PC-3 (cell line): ENCODE results near the gene HOXB6. TPM values are rescaled to one million over a fixed set of nuclear protein-coding genes. Genes with fewer than 3 reads are reported as not detected.

Experiments used
- ATAC-seq: fragments of 200-7000 bp; cut with Tn5 transposase; 2 replicates; pipeline ENCODE4 v1.9.1; 2020; ENCODE audit warnings: mild to moderate bottlenecking, moderate library complexity
- BruUV-seq: library from RNA; stranded (reverse); fragments of 400-500 nt; replicated peaks from 2 replicates; lab custom pipeline; 2021; lab: Mats Ljungman, UMichigan
- CTCF ChIA-PET: fragments of 300-600 bp; sonication (Branson Sonifier 250); formaldehyde crosslinking; loops from one replicate; lab custom pipeline; 2022; ENCODE audit warnings: antibody characterized with exemption; lab: Charles Lee
- POLR2A ChIA-PET: fragments of 300-600 bp; sonication (Branson Sonifier 250); formaldehyde crosslinking; loops from one replicate; lab custom pipeline; 2022; ENCODE audit warnings: antibody characterized with exemption; ENCODE audit not compliant: unreplicated experiment; lab: Charles Lee
- DNase-seq: peaks from one replicate; pipeline ENCODE4 v3.0.0-alpha.2; 2015
- H2AFZ ChIP-seq: fragments of 300-600 bp; sonication (generic); 2 replicates; pipeline ENCODE4 v1.6.0; 2016; ENCODE audit warnings: antibody characterized with exemption, low read length
- H3F3A ChIP-seq: fragments of 300-600 bp; sonication (generic); one replicate; pipeline ENCODE4 v1.6.0; 2017; ENCODE audit warnings: antibody characterized with exemption, low read length, control low read depth, mild to moderate bottlenecking; ENCODE audit not compliant: unreplicated experiment
- H3K27ac ChIP-seq: fragments of 300-600 bp; sonication (generic); 2 replicates; pipeline ENCODE4 v1.5.1; 2016; ENCODE audit warnings: mild to moderate bottlenecking, low read length
- H3K27me3 ChIP-seq: fragments of 300-600 bp; sonication (generic); 2 replicates; pipeline ENCODE4 v1.6.1; 2016; ENCODE audit warnings: low read length, mixed read lengths
- H3K36me3 ChIP-seq: fragments of 300-600 bp; sonication (generic); 2 replicates; pipeline ENCODE4 v1.6.1; 2016; ENCODE audit warnings: low read depth, mixed run types, low read length, mixed read lengths
- H3K4me1 ChIP-seq: fragments of 300-600 bp; sonication (generic); 2 replicates; pipeline ENCODE4 v1.5.1; 2016; ENCODE audit warnings: low read length; ENCODE audit not compliant: insufficient read depth
- H3K4me2 ChIP-seq: fragments of 300-600 bp; sonication (generic); 2 replicates; pipeline ENCODE4 v1.6.0; 2016; ENCODE audit warnings: low read length
- H3K4me3 ChIP-seq: fragments of 300-600 bp; sonication (generic); 2 replicates; pipeline ENCODE4 v1.5.1; 2016; ENCODE audit warnings: mild to moderate bottlenecking, low read length, mixed read lengths
- H3K79me2 ChIP-seq: fragments of 300-600 bp; sonication (generic); 2 replicates; pipeline ENCODE4 v1.6.1; 2017; ENCODE audit warnings: low read length, mixed read lengths
- H3K9ac ChIP-seq: fragments of 300-600 bp; sonication (generic); 2 replicates; pipeline ENCODE4 v1.6.0; 2016; ENCODE audit warnings: mild to moderate bottlenecking, low read length
- H3K9me2 ChIP-seq: fragments of 300-600 bp; sonication (generic); replicated peaks from 2 replicates; pipeline ENCODE4 v1.6.1; 2016; ENCODE audit warnings: mixed run types, low read length, mixed read lengths
- H3K9me3 ChIP-seq: fragments of 300-600 bp; sonication (generic); 2 replicates; pipeline ENCODE4 v1.6.1; 2016; ENCODE audit warnings: low read length, mixed read lengths
- H4K20me1 ChIP-seq: fragments of 300-600 bp; sonication (generic); 2 replicates; pipeline ENCODE4 v1.6.1; 2016; ENCODE audit warnings: low read length, mixed read lengths
- EZH2 ChIP-seq: fragments of 300-600 bp; sonication (generic); IDR thresholded peaks from one replicate; pipeline ENCODE4 v1.6.1; 2017; ENCODE audit warnings: antibody characterized with exemption, mild to moderate bottlenecking, low read length; ENCODE audit not compliant: unreplicated experiment
- EZH2phosphoT487 ChIP-seq: fragments of 300-600 bp; sonication (generic); IDR thresholded peaks from 2 replicates; pipeline ENCODE4 v1.6.1; 2018; ENCODE audit warnings: mild to moderate bottlenecking, antibody characterized with exemption, low read length, borderline replicate concordance
- intact Hi-C: fragments of 100-400 bp; cut with micrococcal nuclease; formaldehyde crosslinking; loops from 2 replicates; pipeline ENCODE4 v1.9.0; 2023
- total RNA-seq: library from RNA; depleted of rRNA; stranded (reverse); fragments of >200 nt; gene quantifications from 2 replicates; pipeline ENCODE4 v1.2.3, GENCODE V29; 2014
- TF ChIP-seq, protein P1 (sequence below): fragments of 300-600 bp; sonication (generic); conservative IDR thresholded peaks from 2 replicates; pipeline ENCODE4 v1.5.1; 2017; ENCODE audit warnings: antibody characterized with exemption, low read depth, mild to moderate bottlenecking, low read length

HOXB6 gene
- total RNA-seq, 1 experiment from 2014 or later, result 9.5 TPM

DNA sequence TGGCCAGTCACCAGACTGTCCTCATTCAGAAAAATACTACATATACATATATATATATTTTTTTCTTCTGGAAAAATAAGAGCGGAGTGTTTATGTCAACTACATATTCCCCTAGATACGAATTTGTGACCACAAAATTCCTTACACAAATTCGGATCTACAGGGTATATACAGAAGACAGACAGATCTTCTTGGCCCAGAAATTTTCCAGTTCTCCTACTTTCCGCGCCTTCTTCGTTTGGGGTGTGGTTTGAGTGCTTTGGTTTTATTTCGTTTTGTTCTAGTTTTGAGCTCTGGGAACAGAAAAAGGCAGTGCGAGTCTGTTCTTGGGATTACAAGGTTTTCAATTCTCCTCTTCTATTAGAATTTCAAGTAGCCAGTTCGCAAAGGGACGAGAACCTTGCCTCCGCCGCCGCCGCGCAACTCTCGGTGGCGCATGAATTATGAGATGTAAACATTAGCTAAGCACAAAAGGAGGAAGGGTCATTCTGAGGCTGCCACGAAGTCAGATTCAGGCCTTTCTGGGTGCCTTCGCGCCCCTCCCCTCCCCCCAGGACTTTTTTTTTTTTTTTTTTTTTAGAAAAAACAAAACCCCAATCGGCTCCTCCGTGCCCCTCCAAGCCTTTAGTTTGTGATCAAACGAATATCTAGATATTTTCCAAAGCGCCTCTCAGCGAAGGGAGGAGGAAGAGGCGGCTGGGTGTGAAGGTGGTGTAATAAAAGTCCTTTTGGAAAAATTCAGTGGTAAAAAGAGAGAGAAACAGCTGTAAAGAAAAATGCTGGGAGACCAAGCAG, 24.8 kb downstream of the HOXB6 start:
- ChIA-PET POLR2A (no interaction called here), CTCF (no interaction called here)
- no peak overlapping the region for H3K27ac ChIP-seq
- H3K27me3 ChIP-seq, result no peaks in the 10 kb centered on the region
- intact Hi-C loops, result no loop called here
- H3K4me2 ChIP-seq, result no peak overlapping the region
- H3K79me2 ChIP-seq, result 0 out of 2 replicates have a peak, but pooled peaks cover 6% of the 10 kb centered on the region
- TF ChIP-seq, protein P1, sequence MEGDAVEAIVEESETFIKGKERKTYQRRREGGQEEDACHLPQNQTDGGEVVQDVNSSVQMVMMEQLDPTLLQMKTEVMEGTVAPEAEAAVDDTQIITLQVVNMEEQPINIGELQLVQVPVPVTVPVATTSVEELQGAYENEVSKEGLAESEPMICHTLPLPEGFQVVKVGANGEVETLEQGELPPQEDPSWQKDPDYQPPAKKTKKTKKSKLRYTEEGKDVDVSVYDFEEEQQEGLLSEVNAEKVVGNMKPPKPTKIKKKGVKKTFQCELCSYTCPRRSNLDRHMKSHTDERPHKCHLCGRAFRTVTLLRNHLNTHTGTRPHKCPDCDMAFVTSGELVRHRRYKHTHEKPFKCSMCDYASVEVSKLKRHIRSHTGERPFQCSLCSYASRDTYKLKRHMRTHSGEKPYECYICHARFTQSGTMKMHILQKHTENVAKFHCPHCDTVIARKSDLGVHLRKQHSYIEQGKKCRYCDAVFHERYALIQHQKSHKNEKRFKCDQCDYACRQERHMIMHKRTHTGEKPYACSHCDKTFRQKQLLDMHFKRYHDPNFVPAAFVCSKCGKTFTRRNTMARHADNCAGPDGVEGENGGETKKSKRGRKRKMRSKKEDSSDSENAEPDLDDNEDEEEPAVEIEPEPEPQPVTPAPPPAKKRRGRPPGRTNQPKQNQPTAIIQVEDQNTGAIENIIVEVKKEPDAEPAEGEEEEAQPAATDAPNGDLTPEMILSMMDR, result no peak
- TF ChIP-seq EZH2, result no peak
- TF ChIP-seq EZH2phosphoT487, result no peak
- no peak overlapping the region for H3K4me3 ChIP-seq
- H4K20me1 ChIP-seq, result no peaks in the 10 kb centered on the region
- no peaks in the 10 kb centered on the region for H3K9me3 ChIP-seq
- no peaks in the 10 kb centered on the region for H3K9me2 ChIP-seq
- no peak overlapping the region for H2AFZ ChIP-seq
- BruUV-seq, result no TSS peak
- no peak overlapping the region for H3K9ac ChIP-seq
- no peak for DNase-seq
- no peak for ATAC-seq
- no peaks in the 10 kb centered on the region for H3F3A ChIP-seq
- peaks cover 25% of the 10 kb centered on the region for H3K4me1 ChIP-seq
- H3K36me3 ChIP-seq, result no peaks in the 10 kb centered on the region

DNA sequence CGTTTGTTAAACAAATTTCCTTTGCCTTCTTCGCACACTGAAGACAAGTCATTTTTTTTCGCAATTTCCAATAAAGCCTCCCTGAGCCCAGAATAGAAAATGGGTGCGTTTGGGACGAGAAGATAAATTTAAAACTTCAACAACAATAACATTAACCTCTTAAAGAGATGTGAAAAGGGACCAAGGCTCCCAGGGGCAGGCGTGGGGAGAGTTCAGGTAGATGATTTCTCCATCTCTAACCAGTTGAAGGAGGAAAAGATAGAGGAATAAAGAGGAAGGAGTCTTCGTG, 25.4 kb downstream of the HOXB6 start:
- no peak overlapping the region for H2AFZ ChIP-seq
- H3K36me3 ChIP-seq, result no peaks in the 10 kb centered on the region
- H3K9me2 ChIP-seq, result no peaks in the 10 kb centered on the region
- intact Hi-C loops, result no loop called here
- ATAC-seq, result no peak
- 0 out of 2 replicates have a peak, but pooled peaks cover 6% of the 10 kb centered on the region for H3K79me2 ChIP-seq
- no peaks in the 10 kb centered on the region for H3K27me3 ChIP-seq
- H3K27ac ChIP-seq, result no peak overlapping the region
- H4K20me1 ChIP-seq, result no peaks in the 10 kb centered on the region
- ChIA-PET POLR2A (no interaction called here), CTCF (no interaction called here)
- TF ChIP-seq, protein P1, result no peak
- TF ChIP-seq EZH2phosphoT487 (no peak), EZH2 (no peak)
- no peak overlapping the region for H3K4me2 ChIP-seq
- no peaks in the 10 kb centered on the region for H3F3A ChIP-seq
- H3K9me3 ChIP-seq, result no peaks in the 10 kb centered on the region
- H3K4me3 ChIP-seq, result no peak overlapping the region
- BruUV-seq, result no TSS peak
- H3K4me1 ChIP-seq, result peaks cover 25% of the 10 kb centered on the region
- no peak overlapping the region for H3K9ac ChIP-seq
- no peak for DNase-seq

DNA sequence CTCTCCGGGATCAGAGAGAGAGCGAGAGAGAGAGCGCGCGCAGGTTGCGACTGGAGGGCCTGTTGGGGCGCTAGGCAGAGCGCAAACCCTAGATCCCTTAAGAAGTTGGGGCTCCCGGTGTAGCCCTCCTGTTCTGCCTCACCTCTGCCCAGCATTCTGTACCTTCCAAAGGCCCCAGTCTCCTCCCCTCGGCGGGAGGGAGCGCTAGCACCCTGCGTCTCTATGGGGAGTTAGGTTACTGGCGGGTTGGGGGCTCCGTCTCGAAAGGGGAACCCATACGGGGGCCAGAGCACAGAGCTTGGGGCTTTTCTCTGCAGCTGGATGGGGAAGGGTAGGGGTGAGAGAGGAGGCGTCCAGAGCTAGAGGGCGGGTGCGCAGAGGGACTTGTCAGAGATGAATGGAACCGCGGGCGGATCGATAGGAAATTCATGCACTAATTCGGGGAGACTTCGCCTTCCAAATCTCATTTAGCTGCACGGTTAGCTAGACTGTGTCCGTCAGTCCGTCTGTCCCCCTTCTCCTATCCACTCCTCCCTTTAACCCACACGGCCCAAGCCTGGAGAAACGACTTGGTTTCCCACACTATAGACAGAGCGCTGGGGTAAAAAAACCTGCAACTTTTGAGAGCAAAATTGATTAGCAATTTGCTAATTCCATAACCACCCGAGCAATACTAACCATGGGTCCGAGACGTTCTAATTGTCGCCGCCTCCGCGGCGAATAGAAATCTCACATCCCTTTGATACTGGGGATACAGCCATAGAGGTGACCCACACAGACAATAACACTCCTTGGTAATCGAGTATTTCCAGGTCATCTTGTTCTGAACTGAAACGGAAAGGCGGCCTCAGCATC, 25.9 kb downstream of the HOXB6 start:
- ATAC-seq (no peak), DNase-seq (no peak)
- no peaks in the 10 kb centered on the region for H3K36me3 ChIP-seq
- no peak overlapping the region for H3K27ac ChIP-seq
- no peaks in the 10 kb centered on the region for H3K27me3 ChIP-seq
- H2AFZ ChIP-seq, result no peak overlapping the region
- H3K4me1 ChIP-seq, result peaks cover 20% of the 10 kb centered on the region
- H3F3A ChIP-seq, result no peaks in the 10 kb centered on the region
- intact Hi-C loops, result no loop called here
- H3K9ac ChIP-seq, result no peak overlapping the region
- CTCF ChIA-PET, result no interaction called here
- no peaks in the 10 kb centered on the region for H3K9me3 ChIP-seq
- no peak overlapping the region for H3K4me2 ChIP-seq
- no TSS peak for BruUV-seq
- POLR2A ChIA-PET, result no interaction called here
- TF ChIP-seq EZH2 (no peak), EZH2phosphoT487 (no peak)
- TF ChIP-seq, protein P1, result no peak
- H4K20me1 ChIP-seq, result no peaks in the 10 kb centered on the region
- H3K79me2 ChIP-seq, result 0 out of 2 replicates have a peak, but pooled peaks cover 1% of the 10 kb centered on the region
- no peaks in the 10 kb centered on the region for H3K9me2 ChIP-seq
- no peak overlapping the region for H3K4me3 ChIP-seq
